Endodermal cell (in vitro differentiated cells): ENCODE results near the gene ADAMTS2. TPM values are rescaled to one million over a fixed set of nuclear protein-coding genes. Genes with fewer than 3 reads are reported as not detected.

Source experiments
- DNase-seq: peaks from one replicate; pipeline ENCODE4 v3.0.0-alpha.2; 2017
- H3K27ac ChIP-seq: 2 replicates; pipeline ENCODE4 v1.5.1; 2013; ENCODE audit warnings: mild to moderate bottlenecking, low read depth, low read length, moderate library complexity
- H3K27me3 ChIP-seq: 2 replicates; pipeline ENCODE4 v1.6.1; 2013; ENCODE audit warnings: mild to moderate bottlenecking, low read length, moderate library complexity; ENCODE audit not compliant: insufficient read depth, control insufficient read depth, poor library complexity, severe bottlenecking
- H3K36me3 ChIP-seq: 2 replicates; pipeline ENCODE4 v1.7.0; 2013; ENCODE audit warnings: mild to moderate bottlenecking, low read length, moderate library complexity; ENCODE audit not compliant: control insufficient read depth, insufficient read depth
- H3K4me1 ChIP-seq: one replicate; pipeline ENCODE4 v1.7.0; 2013; ENCODE audit warnings: low read length; ENCODE audit not compliant: control insufficient read depth, insufficient read depth
- H3K4me3 ChIP-seq: 2 replicates; pipeline ENCODE4 v1.5.1; 2013; ENCODE audit warnings: mild to moderate bottlenecking, low read length, moderate library complexity
- H3K9ac ChIP-seq: 2 replicates; pipeline ENCODE4 v1.6.1; 2013; ENCODE audit warnings: mild to moderate bottlenecking, low read length, moderate library complexity; ENCODE audit not compliant: poor library complexity, severe bottlenecking; ENCODE audit errors: extremely low read depth
- H3K9me3 ChIP-seq: 2 replicates; pipeline ENCODE4 v1.6.1; 2013; ENCODE audit warnings: mild to moderate bottlenecking, low read length, moderate library complexity; ENCODE audit not compliant: control insufficient read depth
- H3K27ac Mint-ChIP-seq: 2 replicates; pipeline ENCODE4 v1.8.0; 2020; ENCODE audit warnings: mixed read lengths
- H3K27me3 Mint-ChIP-seq: 2 replicates; pipeline ENCODE4 v1.8.0; 2021; ENCODE audit warnings: mild to moderate bottlenecking, mixed read lengths; ENCODE audit not compliant: insufficient read depth
- H3K36me3 Mint-ChIP-seq: 2 replicates; pipeline ENCODE4 v1.8.0; 2020; ENCODE audit warnings: low read depth, mixed read lengths
- H3K4me1 Mint-ChIP-seq: 2 replicates; pipeline ENCODE4 v1.8.0; 2020; ENCODE audit warnings: mixed read lengths
- H3K4me3 Mint-ChIP-seq: 2 replicates; pipeline ENCODE4 v1.8.0; 2020; ENCODE audit warnings: mild to moderate bottlenecking, moderate library complexity, mixed read lengths
- H3K9me3 Mint-ChIP-seq: 2 replicates; pipeline ENCODE4 v1.8.0; 2020; ENCODE audit warnings: mild to moderate bottlenecking, mixed read lengths
- WGBS, 2 experiments: methylation state at CpG; one replicate each; pipeline versions ENCODE4 v1.1.5 to v1.1.7; 2013; ENCODE audit warnings: missing lambda C conversion rate in 2 of 2, mixed read lengths in 1 of 2; ENCODE audit not compliant: insufficient coverage in 1 of 2, insufficient read length in 1 of 2; 5-methylcytosine and 5-hydroxymethylcytosine counted together
- total RNA-seq, 2 donors: library from RNA; stranded (reverse); fragmentation: NEBNext Ultra II Directional in 1 of 2; extraction: Animal tissue kit (Norgen Biotek cat#: 25700) in 1 of 2; gene quantifications; 2 replicates in 1 of 2; 3 replicates in 1 of 2; pipeline ENCODE4 v1.2.1, GENCODE V29; 2021
- TF ChIP-seq, protein P1 (sequence below): fragments of 200-600 bp; sonication (generic); conservative IDR thresholded peaks from 2 replicates; pipeline ENCODE4 v1.5.0; 2021; ENCODE audit warnings: antibody characterized with exemption, mild to moderate bottlenecking

Gene ADAMTS2
- total RNA-seq, 2 donors from 2014 or later = 1.2 to 2.6 TPM

DNA sequence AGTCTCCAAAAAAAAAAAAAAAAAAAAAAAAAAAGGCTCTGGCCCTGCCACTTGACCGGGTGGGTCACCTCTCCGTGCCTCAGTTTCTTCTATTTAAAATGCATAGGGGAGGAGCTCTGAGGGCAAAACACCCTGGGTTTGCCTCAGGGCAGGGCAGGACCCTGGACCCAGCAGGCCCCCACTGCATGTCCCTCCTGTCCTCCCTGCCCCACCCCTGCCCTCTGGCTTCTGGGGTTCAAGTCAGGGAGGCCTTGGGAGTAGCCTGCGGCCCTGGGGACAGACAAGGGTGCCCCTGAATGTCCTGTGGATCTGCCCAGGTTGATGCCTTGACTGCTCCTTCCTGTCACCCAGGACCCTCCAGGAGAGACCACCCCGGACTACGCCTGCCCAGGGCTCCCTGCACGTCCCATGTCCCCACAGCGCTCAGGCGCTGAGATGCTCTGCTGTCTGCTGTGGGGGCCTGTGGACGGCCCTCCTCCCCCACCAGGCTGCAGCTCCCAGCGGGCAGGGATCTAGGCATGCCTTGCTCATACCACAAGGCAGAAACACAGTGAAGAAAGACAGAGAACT is 35.4 kb downstream of the ADAMTS2 start:
- H3K27ac ChIP-seq = no peak overlapping the region
- Mint-ChIP-seq H3K36me3 (no peaks in the 10 kb centered on the region), H3K4me1 (peaks cover 6% of the 10 kb centered on the region), H3K27me3 (peaks cover 1% of the 10 kb centered on the region), H3K27ac (no peak overlapping the region), H3K9me3 (peaks cover 23% of the 10 kb centered on the region), H3K4me3 (no peak overlapping the region)
- 85 to 92% methylated on average over 6 to 10 of the region's 10 CpGs for WGBS, 2 experiments
- H3K4me3 ChIP-seq = no peak overlapping the region
- peaks cover 16% of the 10 kb centered on the region for H3K9me3 ChIP-seq
- no peaks in the 10 kb centered on the region for H3K36me3 ChIP-seq
- H3K27me3 ChIP-seq = no peaks in the 10 kb centered on the region
- TF ChIP-seq, protein P1, sequence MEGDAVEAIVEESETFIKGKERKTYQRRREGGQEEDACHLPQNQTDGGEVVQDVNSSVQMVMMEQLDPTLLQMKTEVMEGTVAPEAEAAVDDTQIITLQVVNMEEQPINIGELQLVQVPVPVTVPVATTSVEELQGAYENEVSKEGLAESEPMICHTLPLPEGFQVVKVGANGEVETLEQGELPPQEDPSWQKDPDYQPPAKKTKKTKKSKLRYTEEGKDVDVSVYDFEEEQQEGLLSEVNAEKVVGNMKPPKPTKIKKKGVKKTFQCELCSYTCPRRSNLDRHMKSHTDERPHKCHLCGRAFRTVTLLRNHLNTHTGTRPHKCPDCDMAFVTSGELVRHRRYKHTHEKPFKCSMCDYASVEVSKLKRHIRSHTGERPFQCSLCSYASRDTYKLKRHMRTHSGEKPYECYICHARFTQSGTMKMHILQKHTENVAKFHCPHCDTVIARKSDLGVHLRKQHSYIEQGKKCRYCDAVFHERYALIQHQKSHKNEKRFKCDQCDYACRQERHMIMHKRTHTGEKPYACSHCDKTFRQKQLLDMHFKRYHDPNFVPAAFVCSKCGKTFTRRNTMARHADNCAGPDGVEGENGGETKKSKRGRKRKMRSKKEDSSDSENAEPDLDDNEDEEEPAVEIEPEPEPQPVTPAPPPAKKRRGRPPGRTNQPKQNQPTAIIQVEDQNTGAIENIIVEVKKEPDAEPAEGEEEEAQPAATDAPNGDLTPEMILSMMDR = no peak
- no peaks in the 10 kb centered on the region for H3K4me1 ChIP-seq
- H3K9ac ChIP-seq = no peak overlapping the region
- DNase-seq = no peak

DNA sequence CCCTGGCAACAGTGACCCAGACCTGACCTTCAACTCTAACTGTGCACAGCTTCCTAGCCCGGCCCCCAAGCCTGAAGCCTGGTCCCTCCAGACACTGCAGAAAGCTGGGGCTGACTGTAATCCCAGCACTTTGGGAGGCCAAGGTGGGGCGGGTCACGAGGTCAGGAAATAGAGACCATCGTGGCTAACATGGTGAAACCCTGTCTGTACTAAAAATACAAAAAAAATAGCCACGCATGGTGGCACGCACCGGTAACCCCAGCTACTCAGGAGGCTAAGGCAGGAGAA is 35.9 kb downstream of the ADAMTS2 start:
- TF ChIP-seq, protein P1 = no peak
- Histone ChIP-seq H3K4me1 (no peaks in the 10 kb centered on the region), H3K27ac (no peak overlapping the region), H3K4me3 (no peak overlapping the region), H3K27me3 (no peaks in the 10 kb centered on the region), H3K9ac (no peak overlapping the region), H3K9me3 (peaks cover 21% of the 10 kb centered on the region), H3K36me3 (no peaks in the 10 kb centered on the region)
- Mint-ChIP-seq H3K9me3 (peaks cover 29% of the 10 kb centered on the region), H3K4me3 (no peak overlapping the region), H3K27ac (no peak overlapping the region), H3K27me3 (peaks cover 1% of the 10 kb centered on the region), H3K36me3 (no peaks in the 10 kb centered on the region), H3K4me1 (peaks cover 6% of the 10 kb centered on the region)
- DNase-seq = no peak
- 82 to 90% methylated on average over 7 of the region's 7 CpGs for WGBS, 2 experiments

DNA sequence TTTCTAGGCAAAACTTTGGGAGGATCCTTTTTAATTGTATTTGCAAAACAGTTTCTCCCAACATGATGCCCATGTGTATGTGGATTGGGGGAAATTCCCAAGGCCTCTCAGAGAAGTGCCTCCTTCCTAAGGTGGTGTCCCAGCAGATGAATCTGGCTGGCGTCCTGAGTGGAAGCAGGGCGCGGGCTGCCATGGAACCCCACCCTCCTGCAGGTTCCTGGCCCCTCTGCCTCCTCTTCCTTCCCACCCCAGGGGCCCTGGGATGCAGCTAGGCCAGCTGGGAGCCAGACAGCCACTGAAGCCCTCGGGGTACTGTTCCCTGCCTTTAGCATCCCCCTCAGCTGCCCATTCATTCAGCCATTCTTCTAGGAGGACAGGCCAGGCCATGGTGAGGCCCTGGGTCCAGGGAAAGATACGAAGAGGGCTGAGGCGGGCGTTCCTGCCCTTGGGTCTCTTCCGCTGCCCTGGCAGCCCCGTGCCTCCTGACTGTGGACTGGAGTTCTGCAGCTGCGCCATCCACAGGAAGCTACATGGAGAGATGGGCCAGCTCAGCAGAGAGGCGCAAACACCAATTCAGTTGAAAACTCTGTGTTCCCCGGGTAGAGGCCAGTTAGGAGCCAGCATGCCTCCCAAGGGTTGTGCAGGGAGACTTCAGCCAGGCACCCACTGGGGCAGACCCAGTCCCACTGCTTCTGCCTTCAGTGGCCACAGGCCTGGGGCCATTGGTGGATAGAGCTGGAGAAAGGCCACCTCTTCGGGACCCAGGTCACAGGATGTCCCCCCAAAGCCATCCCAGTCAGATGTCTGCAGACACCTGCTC is 36.5 kb downstream of the ADAMTS2 start:
- no peak for DNase-seq
- Histone ChIP-seq H3K9ac (no peak overlapping the region), H3K4me3 (no peak overlapping the region), H3K4me1 (no peaks in the 10 kb centered on the region), H3K27me3 (no peaks in the 10 kb centered on the region), H3K27ac (no peak overlapping the region), H3K9me3 (peaks cover 27% of the 10 kb centered on the region), H3K36me3 (no peaks in the 10 kb centered on the region)
- no peak overlapping the region for H3K27ac Mint-ChIP-seq
- TF ChIP-seq, protein P1 = no peak
- H3K36me3 Mint-ChIP-seq = no peaks in the 10 kb centered on the region
- H3K4me3 Mint-ChIP-seq = no peak overlapping the region
- peaks cover 1% of the 10 kb centered on the region for H3K27me3 Mint-ChIP-seq
- H3K9me3 Mint-ChIP-seq = peaks cover 30% of the 10 kb centered on the region
- WGBS, 2 experiments = 92 to 96% methylated on average over 10 to 13 of the region's 13 CpGs
- H3K4me1 Mint-ChIP-seq = peaks cover 6% of the 10 kb centered on the region
